ENCODE results near the gene CDCA5. TPM values are rescaled to one million over a fixed set of nuclear protein-coding genes. Genes with fewer than 3 reads are reported as not detected.

CDCA5 gene
- total RNA-seq, 1 experiment from 2014 or later = 75.2 TPM

DNA sequence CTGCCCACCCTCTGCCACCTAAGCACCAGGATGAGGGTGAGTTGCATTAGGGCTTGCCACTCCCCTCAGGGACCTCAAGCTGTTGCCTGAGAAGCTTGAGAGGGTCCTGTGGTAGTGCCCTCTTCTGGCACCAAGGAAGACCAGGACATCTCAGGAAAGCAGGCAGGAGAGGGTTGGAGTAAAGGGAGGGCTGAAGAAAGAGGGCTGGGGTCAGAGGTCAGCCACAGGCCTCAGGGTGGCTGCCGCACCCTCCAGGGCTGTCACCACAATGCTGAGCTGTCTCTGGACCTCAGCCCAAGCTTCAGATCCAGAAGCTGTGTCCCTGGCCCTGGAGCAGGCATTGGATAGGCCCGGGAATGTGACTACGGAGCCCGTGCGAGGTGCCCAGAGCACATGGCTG lies 38.8 kb downstream of the CDCA5 start:
- no peak for DNase-seq (ENCODE audit: low read depth)

DNA sequence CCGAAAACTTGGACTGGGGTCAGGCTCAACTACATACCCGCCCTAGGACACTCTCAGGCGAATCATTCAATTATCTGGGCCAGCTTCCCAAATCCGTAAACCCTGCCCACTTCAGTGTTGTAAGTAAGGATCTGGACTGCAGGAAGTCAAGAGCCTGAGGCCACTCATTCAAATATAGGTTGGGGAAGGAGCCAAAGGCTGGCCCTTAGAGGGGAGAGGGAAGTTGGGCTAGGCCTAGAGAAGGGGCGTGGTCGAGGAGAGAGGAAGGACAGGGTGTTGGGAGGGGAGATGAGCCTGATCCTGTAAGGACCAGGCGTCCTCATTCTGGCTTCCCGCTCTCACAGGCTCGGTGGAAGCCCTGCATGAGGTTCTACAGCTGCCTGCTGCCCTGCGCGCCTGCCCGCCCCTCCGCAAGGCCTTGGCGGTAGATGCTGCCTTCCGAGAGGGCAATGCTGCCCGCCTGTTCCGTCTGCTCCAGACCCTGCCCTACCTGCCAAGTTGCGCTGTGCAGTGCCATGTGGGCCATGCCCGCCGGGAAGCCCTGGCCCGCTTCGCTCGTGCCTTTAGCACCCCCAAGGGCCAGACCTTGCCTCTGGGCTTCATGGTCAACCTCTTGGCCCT lies 39.8 kb downstream of the CDCA5 start:
- DNase-seq (ENCODE audit: low read depth) = no peak

DNA sequence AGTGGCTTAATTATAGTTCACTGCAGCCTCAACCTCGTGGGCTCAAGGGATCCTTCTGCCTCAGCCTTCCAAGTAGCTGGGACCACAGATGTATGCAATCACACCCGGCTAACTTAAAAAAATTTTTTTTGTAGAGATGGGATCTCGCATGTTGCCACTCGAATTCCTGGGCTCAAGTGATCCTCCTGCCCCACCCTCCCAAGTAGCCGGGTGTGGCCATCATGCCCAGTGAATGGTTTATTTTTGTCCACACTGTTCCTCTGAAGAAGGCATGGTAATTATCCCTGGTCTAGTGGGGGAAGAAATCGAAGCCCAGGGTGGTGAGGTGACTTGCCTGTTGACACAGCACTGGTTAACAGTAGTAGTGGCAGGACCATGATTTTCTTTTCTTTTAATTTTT lies 40.9 kb downstream of the CDCA5 start:
- no peak for DNase-seq (ENCODE audit: low read depth)

DNA sequence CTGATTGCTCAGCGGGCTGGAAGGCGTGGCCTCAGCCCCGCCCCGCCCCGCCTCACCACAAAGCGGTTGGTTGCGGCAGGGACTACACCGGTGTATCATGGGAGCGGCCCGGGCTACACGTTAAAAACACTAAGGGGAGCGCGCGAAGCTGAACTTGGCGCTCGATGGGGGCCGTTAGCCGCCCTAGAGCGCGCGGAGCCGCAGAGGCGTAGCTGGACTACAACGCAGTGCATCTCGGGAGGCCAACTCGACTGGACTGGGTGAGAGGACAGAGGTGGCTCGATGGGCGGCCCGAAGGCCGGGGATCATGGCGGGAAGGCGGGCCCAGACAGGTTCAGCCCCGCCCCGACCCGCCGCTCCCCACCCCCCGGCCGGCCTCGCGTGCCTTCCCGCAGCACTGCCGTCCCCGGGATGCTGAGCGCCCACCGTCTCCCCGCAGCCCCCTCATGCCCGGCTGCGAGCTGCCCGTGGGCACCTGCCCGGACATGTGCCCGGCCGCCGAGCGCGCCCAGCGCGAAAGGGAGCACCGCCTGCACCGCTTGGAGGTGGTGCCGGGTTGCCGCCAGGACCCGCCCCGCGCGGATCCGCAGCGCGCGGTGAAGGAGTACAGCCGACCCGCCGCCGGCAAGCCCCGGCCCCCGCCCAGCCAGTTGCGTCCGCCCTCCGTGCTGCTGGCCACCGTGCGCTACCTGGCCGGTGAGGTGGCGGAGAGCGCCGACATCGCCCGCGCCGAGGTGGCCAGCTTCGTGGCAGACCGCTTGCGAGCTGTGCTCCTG lies 42.8 kb downstream of the CDCA5 start, which contains the start of gene SAC3D1:
SAC3D1 (plus strand) TSS at position 364 of the 776 bp plus-strand sequence; CDS start at position 447, 83 bp downstream.
- DNase-seq (ENCODE audit: low read depth) = peak; percentile 98

DNA sequence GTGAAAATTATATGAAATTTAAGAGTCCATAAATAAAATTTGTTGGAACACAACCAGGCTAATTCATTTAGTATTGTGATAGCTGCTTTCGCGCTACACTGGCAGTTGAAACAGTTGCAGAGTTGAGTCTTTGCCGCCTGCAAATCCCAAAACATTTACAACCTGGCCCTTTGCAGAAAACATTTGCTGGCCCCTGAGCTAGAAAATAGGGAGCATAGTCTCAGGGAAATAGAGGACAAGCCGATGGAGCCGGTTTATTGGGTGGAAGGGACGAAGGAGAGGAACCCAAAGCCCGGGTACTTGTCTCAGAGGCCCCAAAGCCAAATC lies 43.4 kb downstream of the CDCA5 start:
- DNase-seq (ENCODE audit: low read depth) = no peak

DNA sequence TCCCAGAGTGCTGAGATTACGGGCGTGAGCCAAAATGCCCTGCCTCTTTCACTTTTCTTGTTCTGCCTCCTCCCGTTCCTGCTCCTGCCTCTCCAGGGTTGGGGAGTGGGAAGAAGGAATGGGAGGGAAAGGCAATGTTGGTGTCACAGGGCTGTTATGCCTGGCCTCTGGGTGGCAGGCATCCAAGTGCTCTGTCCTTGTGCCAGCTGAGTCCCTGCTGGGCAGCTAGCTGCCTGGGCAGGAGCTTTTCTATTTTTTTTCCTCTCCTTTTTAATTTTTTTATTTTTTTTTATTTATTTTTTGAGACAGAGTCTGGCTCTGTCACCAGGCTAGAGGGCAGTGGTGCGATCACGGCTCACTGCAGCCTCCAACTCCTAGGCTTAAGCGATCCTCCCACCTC lies 46.9 kb downstream of the CDCA5 start:
- no peak for DNase-seq (ENCODE audit: low read depth)

DNA sequence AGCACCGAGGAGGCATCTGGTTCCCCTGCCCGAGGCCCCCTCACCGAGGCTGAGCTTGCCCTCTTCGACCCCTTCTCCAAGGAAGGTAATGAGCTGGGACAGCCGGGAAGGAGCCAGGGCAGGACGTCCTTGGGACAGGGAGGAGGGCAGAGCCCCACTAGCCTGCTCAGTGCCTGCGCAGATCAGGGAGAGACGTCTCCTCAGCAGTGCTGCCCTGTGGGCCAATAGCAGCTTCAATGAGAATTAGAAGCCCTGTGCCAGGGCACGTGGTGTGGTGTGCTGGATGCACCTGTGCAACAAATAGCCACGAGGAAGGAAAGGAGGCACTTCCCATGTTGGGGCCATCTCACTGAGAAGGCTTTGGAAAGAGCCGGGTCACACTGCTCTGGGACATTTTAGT lies 48.3 kb downstream of the CDCA5 start:
- DNase-seq (ENCODE audit: low read depth) = no peak

DNA sequence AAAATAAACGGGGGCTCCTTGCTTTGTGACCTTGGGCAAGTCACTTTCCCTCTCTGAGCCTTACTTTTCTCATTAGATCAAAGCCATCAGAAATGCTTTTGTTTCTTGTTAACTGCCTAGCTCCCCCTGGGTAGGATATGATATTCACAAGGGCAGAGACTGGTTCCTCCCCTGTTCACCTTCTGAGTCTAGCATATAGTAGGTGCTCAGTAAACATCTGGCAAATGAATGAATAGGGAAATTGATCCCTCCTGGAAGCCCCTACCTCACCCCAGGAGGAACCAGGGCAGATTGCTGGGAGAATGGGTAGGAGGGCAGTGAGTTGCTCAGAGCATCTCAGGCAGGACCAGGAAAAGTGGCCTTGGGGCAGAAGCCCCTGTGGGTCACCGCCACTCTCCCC lies 49.4 kb downstream of the CDCA5 start:
- no peak for DNase-seq (ENCODE audit: low read depth)

DNA sequence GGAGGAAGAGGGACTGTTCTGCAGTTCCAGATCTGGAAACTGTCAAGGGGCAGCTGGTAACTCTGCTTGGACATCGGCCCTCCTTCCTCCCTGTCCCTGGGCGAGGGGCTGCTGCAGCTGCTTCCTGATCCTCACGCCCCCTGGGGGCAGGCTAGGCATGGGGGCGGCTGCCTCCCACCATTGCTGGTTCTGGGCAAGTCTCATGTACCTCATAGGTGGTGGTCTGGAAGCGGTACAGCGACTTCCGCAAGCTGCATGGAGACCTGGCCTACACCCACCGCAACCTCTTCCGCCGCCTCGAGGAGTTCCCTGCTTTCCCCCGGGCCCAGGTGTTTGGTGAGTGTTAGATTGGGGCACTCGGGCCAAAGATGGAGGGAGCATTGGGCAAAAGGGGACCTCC lies 51.6 kb downstream of the CDCA5 start:
- no peak for DNase-seq (ENCODE audit: low read depth)

Other genes with a start within 250 kb of the CDCA5 start
- 0.06 and 0.15 TPM in 2 replicates for gene CDC42BPG, start 239.4 kb downstream of the CDCA5 start, total RNA-seq (2014; rRNA removed; shearing (Covaris generic))
- 27.0 and 35.6 TPM in 2 replicates for gene EHD1, start 205.4 kb downstream of the CDCA5 start, total RNA-seq (2014; rRNA removed; shearing (Covaris generic))
- 8.2 and 11.1 TPM in 2 replicates for gene ATG2A, start 166.8 kb downstream of the CDCA5 start, total RNA-seq (2014; rRNA removed; shearing (Covaris generic))
- 7.8 and 8.5 TPM in 2 replicates for gene PPP2R5B, start 159.4 kb downstream of the CDCA5 start, total RNA-seq (2014; rRNA removed; shearing (Covaris generic))
- gene GPHA2, start 148.1 kb downstream of the CDCA5 start, total RNA-seq (2014; rRNA removed; shearing (Covaris generic)) = not detected in 2 replicates
- gene MAJIN, start 111.9 kb downstream of the CDCA5 start, total RNA-seq (2014; rRNA removed; shearing (Covaris generic)) = not detected in 2 replicates
- 0.51 TPM in 1 of 2 replicates, not detected in the other for gene BATF2, start 87.1 kb downstream of the CDCA5 start, total RNA-seq (2014; rRNA removed; shearing (Covaris generic))
- gene ARL2, start 69.9 kb downstream of the CDCA5 start, total RNA-seq (2014; rRNA removed; shearing (Covaris generic)) = 83.4 and 194 TPM in 2 replicates
- gene SNX15, start 56.6 kb downstream of the CDCA5 start, total RNA-seq (2014; rRNA removed; shearing (Covaris generic)) = 15.8 and 17.9 TPM in 2 replicates
- 10.8 and 17.0 TPM in 2 replicates for gene SAC3D1, start 42.8 kb downstream of the CDCA5 start, total RNA-seq (2014; rRNA removed; shearing (Covaris generic))
- gene NAALADL1, start 25.5 kb downstream of the CDCA5 start, total RNA-seq (2014; rRNA removed; shearing (Covaris generic)) = not detected in 2 replicates
- 36.6 and 52.9 TPM in 2 replicates for gene ZFPL1, start 182 bp upstream of the CDCA5 start, total RNA-seq (2014; rRNA removed; shearing (Covaris generic))
- gene VPS51, start 12.2 kb upstream of the CDCA5 start, total RNA-seq (2014; rRNA removed; shearing (Covaris generic)) = 333 and 361 TPM in 2 replicates
- 3.2 and 4.0 TPM in 2 replicates for gene TM7SF2, start 27.8 kb upstream of the CDCA5 start, total RNA-seq (2014; rRNA removed; shearing (Covaris generic))
- gene ZNHIT2, start 33.7 kb upstream of the CDCA5 start, total RNA-seq (2014; rRNA removed; shearing (Covaris generic)) = 18.2 and 36.9 TPM in 2 replicates
- gene FAU, start 38.1 kb upstream of the CDCA5 start, total RNA-seq (2014; rRNA removed; shearing (Covaris generic)) = 578 and 654 TPM in 2 replicates
- 63.2 and 68.2 TPM in 2 replicates for gene MRPL49, start 38.3 kb upstream of the CDCA5 start, total RNA-seq (2014; rRNA removed; shearing (Covaris generic))
- 8.8 and 11.5 TPM in 2 replicates for gene SYVN1, start 50.5 kb upstream of the CDCA5 start, total RNA-seq (2014; rRNA removed; shearing (Covaris generic))
- gene SPDYC, start 86.2 kb upstream of the CDCA5 start, total RNA-seq (2014; rRNA removed; shearing (Covaris generic)) = not detected in 2 replicates
- 30.1 and 30.7 TPM in 2 replicates for gene CAPN1, start 97.9 kb upstream of the CDCA5 start, total RNA-seq (2014; rRNA removed; shearing (Covaris generic))
- gene POLA2, start 177.9 kb upstream of the CDCA5 start, total RNA-seq (2014; rRNA removed; shearing (Covaris generic)) = 26.5 and 31.2 TPM in 2 replicates
- 2.8 and 2.9 TPM in 2 replicates for gene CDC42EP2, start 230.8 kb upstream of the CDCA5 start, total RNA-seq (2014; rRNA removed; shearing (Covaris generic))
- 47.7 and 47.8 TPM in 2 replicates for gene DPF2, start 249.8 kb upstream of the CDCA5 start, total RNA-seq (2014; rRNA removed; shearing (Covaris generic))

Data from Daoy (cell line).